WTC11 (cell line): ENCODE results near the gene TRIM41.

Source experiments
- CBFB ChIP-seq: sonication (generic); formaldehyde crosslinking; IDR thresholded peaks from 2 replicates; pipeline ENCODE4 v1.8.1; 2022; ENCODE audit warnings: mild to moderate bottlenecking, low read depth, missing genetic modification reagents
- CREB1 ChIP-seq: sonication (generic); formaldehyde crosslinking; IDR thresholded peaks from 2 replicates; pipeline ENCODE4 v1.8.0; 2023; ENCODE audit warnings: mild to moderate bottlenecking, missing genetic modification reagents
- ESRRA ChIP-seq: sonication (generic); formaldehyde crosslinking; IDR thresholded peaks from 2 replicates; pipeline ENCODE4 v1.8.1; 2022; ENCODE audit warnings: mild to moderate bottlenecking, missing genetic modification reagents, borderline replicate concordance
- MAX ChIP-seq: sonication (generic); formaldehyde crosslinking; IDR thresholded peaks from 2 replicates; pipeline ENCODE4 v1.8.0; 2022; ENCODE audit warnings: mild to moderate bottlenecking, missing genetic modification reagents
- SMAD4 ChIP-seq: sonication (generic); formaldehyde crosslinking; IDR thresholded peaks from 2 replicates; pipeline ENCODE4 v1.8.0; 2022; ENCODE audit warnings: mild to moderate bottlenecking, missing genetic modification reagents
- SP1 ChIP-seq: sonication (generic); formaldehyde crosslinking; conservative IDR thresholded peaks from 2 replicates; pipeline ENCODE4 v1.8.1; 2022; ENCODE audit warnings: missing genetic modification reagents
- ZNF232 ChIP-seq: sonication (generic); formaldehyde crosslinking; IDR thresholded peaks from 2 replicates; pipeline ENCODE4 v1.8.0; 2022; ENCODE audit warnings: mild to moderate bottlenecking, missing genetic modification reagents
- TF ChIP-seq, protein P1 (sequence below): sonication (generic); formaldehyde crosslinking; IDR thresholded peaks from 2 replicates; pipeline ENCODE4 v1.8.1; 2023; ENCODE audit warnings: mild to moderate bottlenecking, moderate library complexity, missing genetic modification reagents
- TF ChIP-seq, protein P2 (sequence below): fragments of 200-600 bp; IDR thresholded peaks from 2 replicates; pipeline ENCODE4 v1.8.0; 2022; ENCODE audit warnings: antibody characterized with exemption

GRCh38 chr5:181220178-181220515 is 2.9 kb upstream of the TRIM41 start:
- TF ChIP-seq, protein P1, sequence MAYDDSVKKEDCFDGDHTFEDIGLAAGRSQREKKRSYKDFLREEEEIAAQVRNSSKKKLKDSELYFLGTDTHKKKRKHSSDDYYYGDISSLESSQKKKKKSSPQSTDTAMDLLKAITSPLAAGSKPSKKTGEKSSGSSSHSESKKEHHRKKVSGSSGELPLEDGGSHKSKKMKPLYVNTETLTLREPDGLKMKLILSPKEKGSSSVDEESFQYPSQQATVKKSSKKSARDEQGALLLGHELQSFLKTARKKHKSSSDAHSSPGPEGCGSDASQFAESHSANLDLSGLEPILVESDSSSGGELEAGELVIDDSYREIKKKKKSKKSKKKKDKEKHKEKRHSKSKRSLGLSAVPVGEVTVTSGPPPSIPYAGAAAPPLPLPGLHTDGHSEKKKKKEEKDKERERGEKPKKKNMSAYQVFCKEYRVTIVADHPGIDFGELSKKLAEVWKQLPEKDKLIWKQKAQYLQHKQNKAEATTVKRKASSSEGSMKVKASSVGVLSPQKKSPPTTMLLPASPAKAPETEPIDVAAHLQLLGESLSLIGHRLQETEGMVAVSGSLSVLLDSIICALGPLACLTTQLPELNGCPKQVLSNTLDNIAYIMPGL (CRISPR knock-in tag): no peak
- TF ChIP-seq MAX: no peak
- TF ChIP-seq CBFB (CRISPR knock-in tag): no peak
- TF ChIP-seq, protein P2, sequence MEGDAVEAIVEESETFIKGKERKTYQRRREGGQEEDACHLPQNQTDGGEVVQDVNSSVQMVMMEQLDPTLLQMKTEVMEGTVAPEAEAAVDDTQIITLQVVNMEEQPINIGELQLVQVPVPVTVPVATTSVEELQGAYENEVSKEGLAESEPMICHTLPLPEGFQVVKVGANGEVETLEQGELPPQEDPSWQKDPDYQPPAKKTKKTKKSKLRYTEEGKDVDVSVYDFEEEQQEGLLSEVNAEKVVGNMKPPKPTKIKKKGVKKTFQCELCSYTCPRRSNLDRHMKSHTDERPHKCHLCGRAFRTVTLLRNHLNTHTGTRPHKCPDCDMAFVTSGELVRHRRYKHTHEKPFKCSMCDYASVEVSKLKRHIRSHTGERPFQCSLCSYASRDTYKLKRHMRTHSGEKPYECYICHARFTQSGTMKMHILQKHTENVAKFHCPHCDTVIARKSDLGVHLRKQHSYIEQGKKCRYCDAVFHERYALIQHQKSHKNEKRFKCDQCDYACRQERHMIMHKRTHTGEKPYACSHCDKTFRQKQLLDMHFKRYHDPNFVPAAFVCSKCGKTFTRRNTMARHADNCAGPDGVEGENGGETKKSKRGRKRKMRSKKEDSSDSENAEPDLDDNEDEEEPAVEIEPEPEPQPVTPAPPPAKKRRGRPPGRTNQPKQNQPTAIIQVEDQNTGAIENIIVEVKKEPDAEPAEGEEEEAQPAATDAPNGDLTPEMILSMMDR: no peak
- TF ChIP-seq ESRRA (CRISPR knock-in tag): no peak
- no peak for TF ChIP-seq ZNF232
- no peak for TF ChIP-seq SP1 (CRISPR knock-in tag)
- TF ChIP-seq CREB1: no peak
- no peak for TF ChIP-seq SMAD4 (CRISPR knock-in tag)
